Esophagus squamous epithelium (tissue), 5 donors: ENCODE results near the gene ADGRV1. TPM values are rescaled to one million over a fixed set of nuclear protein-coding genes. Genes with fewer than 3 reads are reported as not detected.

ENCODE experiments used
- DNase-seq: peaks from one replicate; lab custom pipeline; 2025; lab: John Stamatoyannopoulos, UW
- H3K27ac ChIP-seq, 4 donors: fragments of 200-600 bp; sonication (generic); one replicate each; pipeline ENCODE4 v1.5.1; 2016 to 2019; ENCODE audit warnings: mild to moderate bottlenecking in 1 of 4
- H3K27me3 ChIP-seq, 4 donors: fragments of 200-600 bp; sonication (generic); 1 replicate in 3 of 4; 2 replicates in 1 of 4; pipeline versions ENCODE4 v1.5.1 to v1.6.0; 2017 to 2021; ENCODE audit warnings: antibody characterized with exemption in 1 of 4
- H3K36me3 ChIP-seq, 3 donors: fragments of 200-600 bp; sonication (generic); one replicate each; pipeline ENCODE4 v1.5.1; 2016 to 2019
- H3K4me1 ChIP-seq, 3 donors: fragments of 200-600 bp; sonication (generic); one replicate each; pipeline ENCODE4 v1.5.1; 2017 to 2019
- H3K4me3 ChIP-seq, 4 donors: fragments of 200-600 bp; sonication (generic); 1 replicate in 3 of 4; 2 replicates in 1 of 4; pipeline ENCODE4 v1.5.1; 2016 to 2019; ENCODE audit warnings: mild to moderate bottlenecking in 2 of 4, moderate library complexity in 1 of 4
- H3K9me3 ChIP-seq, 3 donors: fragments of 200-600 bp; sonication (generic); one replicate each; pipeline ENCODE4 v1.5.1; 2016 to 2019
- CTCF ChIP-seq, 6 experiments: fragments of 450-650 bp in 4 of 6; fragments of 200-600 bp in 2 of 6; sonication (generic) in 2 of 6; IDR thresholded peaks; one replicate each; pipeline ENCODE4 v1.5.1; 2016 to 2019; ENCODE audit warnings: antibody characterized with exemption in 6 of 6, mild to moderate bottlenecking in 4 of 6, moderate library complexity in 4 of 6
- POLR2A ChIP-seq, 4 donors: fragments of 450-650 bp; IDR thresholded peaks; one replicate each; pipeline ENCODE4 v1.6.1; 2017; ENCODE audit warnings: antibody characterized with exemption in 4 of 4, mild to moderate bottlenecking in 4 of 4, moderate library complexity in 3 of 4
- WGBS, 2 donors: methylation state at CpG; one replicate each; pipeline ENCODE4 v1.1.5; 2018; 5-methylcytosine and 5-hydroxymethylcytosine counted together
- intact Hi-C: fragments of 100-400 bp; cut with DNase I; formaldehyde crosslinking; loops from one replicate; pipeline ENCODE4 v1.15.0; 2022
- total RNA-seq, 4 donors: library from RNA; depleted of rRNA; stranded (reverse); fragments of >200 nt; gene quantifications; one replicate each; pipeline ENCODE4 v1.1.0, GENCODE V29; 2016
- donor health status: DM: yes; HTN: yes; CAD: no.

The ADGRV1 gene
- total RNA-seq, 4 donors from 2014 or later: 1.9 to 14.1 (median 4.0) TPM

GRCh38 chr5:91111473-91112238, 553.1 kb downstream of the ADGRV1 start:
- TF ChIP-seq CTCF (IDR thresholded peaks at IDR 0.05): no peak
- no peak for TF ChIP-seq POLR2A (IDR thresholded peaks at IDR 0.05)
- Histone ChIP-seq H3K9me3 (no peaks in the 10 kb centered on the region), H3K27ac (peak overlapping the region in 3 of 4 donors; percentile 44 to 68 (median 62)), H3K4me1 (peaks cover 0 to 27% (median 6%) of the 10 kb centered on the region in 3 donors), H3K36me3 (no peaks in the 10 kb centered on the region), H3K4me3 (no peak overlapping the region), H3K27me3 (no peaks in the 10 kb centered on the region)
- intact Hi-C loops: no loop called here
- 59 to 66% methylated on average over 2 of the region's 2 CpGs for WGBS, 2 donors
- no peak for DNase-seq

GRCh38 chr5:91114658-91115057, 556.1 kb downstream of the ADGRV1 start:
- TF ChIP-seq CTCF (IDR thresholded peaks at IDR 0.05) (no peak), POLR2A (IDR thresholded peaks at IDR 0.05) (no peak)
- H3K4me1 ChIP-seq: peaks cover 0 to 38% (median 10%) of the 10 kb centered on the region in 3 donors
- H3K27ac ChIP-seq: peak overlapping the region in 2 of 4 donors; percentile 25 to 64
- DNase-seq: no peak
- H3K36me3 ChIP-seq: no peaks in the 10 kb centered on the region
- WGBS, 2 donors: 54 to 63% methylated on average over 2 of the region's 2 CpGs
- no peak overlapping the region for H3K4me3 ChIP-seq
- intact Hi-C loops: no loop called here
- H3K27me3 ChIP-seq: no peaks in the 10 kb centered on the region
- no peaks in the 10 kb centered on the region for H3K9me3 ChIP-seq

- no peaks in the 10 kb centered on the region for H3K27me3 ChIP-seq
- 84% methylated on average over 3 of the region's 3 CpGs for WGBS, 2 donors
- no peaks in the 10 kb centered on the region for H3K9me3 ChIP-seq
- H3K4me1 ChIP-seq: peaks cover 0 to 49% (median 10%) of the 10 kb centered on the region in 3 donors
- H3K36me3 ChIP-seq: no peaks in the 10 kb centered on the region
- no peak overlapping the region for H3K4me3 ChIP-seq
- DNase-seq: no peak
- no peak for TF ChIP-seq CTCF (IDR thresholded peaks at IDR 0.05)
- no peak overlapping the region for H3K27ac ChIP-seq
- intact Hi-C loops: no loop called here
These were observed 559.8 kb downstream of the ADGRV1 start for GRCh38 chr5:91118354-91118753.

- no peak for DNase-seq
- TF ChIP-seq POLR2A (IDR thresholded peaks at IDR 0.05) (no peak), CTCF (IDR thresholded peaks at IDR 0.05) (no peak)
- intact Hi-C loops: no loop called here
- no peak overlapping the region for H3K4me3 ChIP-seq
- no peaks in the 10 kb centered on the region for H3K27me3 ChIP-seq
- H3K9me3 ChIP-seq: no peaks in the 10 kb centered on the region
- H3K36me3 ChIP-seq: no peaks in the 10 kb centered on the region
- H3K4me1 ChIP-seq: peaks cover 0 to 54% (median 13%) of the 10 kb centered on the region in 3 donors
- H3K27ac ChIP-seq: no peak overlapping the region
These were observed 560.2 kb downstream of the ADGRV1 start for GRCh38 chr5:91118796-91119195.

- H3K36me3 ChIP-seq: no peaks in the 10 kb centered on the region
- no peaks in the 10 kb centered on the region for H3K27me3 ChIP-seq
- 68 to 74% methylated on average over 4 of the region's 4 CpGs for WGBS, 2 donors
- no peak overlapping the region for H3K4me3 ChIP-seq
- peaks cover 0 to 54% (median 13%) of the 10 kb centered on the region in 3 donors for H3K4me1 ChIP-seq
- peak overlapping the region in 1 of 4 donors; percentile 74 for H3K27ac ChIP-seq
- intact Hi-C loops: no loop called here
- H3K9me3 ChIP-seq: no peaks in the 10 kb centered on the region
- TF ChIP-seq CTCF (IDR thresholded peaks at IDR 0.05) (no peak), POLR2A (IDR thresholded peaks at IDR 0.05) (no peak)
- DNase-seq: no peak
These were observed 560.6 kb downstream of the ADGRV1 start for GRCh38 chr5:91119217-91119616.
